ENCODE data around the gene ALAD. TPM values are rescaled to one million over a fixed set of nuclear protein-coding genes. Genes with fewer than 3 reads are reported as not detected.
"Not testable (repeated sequence)": the region's sequence is repeated elsewhere in the genome, so short reads cannot be mapped to it uniquely, and the experiment has no call there.

Gene ALAD
- total and polyA plus RNA-seq, 5 donors: 29.9 to 43.6 (median 41.3) TPM

- intact Hi-C loops (cut with DNase I): no loop called here
- WGBS: 92% methylated on average over 4 of the region's 4 CpGs
- ATAC-seq: no peak
These were observed 14.3 kb downstream of the ALAD start for GRCh38 chr9:113386571-113387393.

GRCh38 chr9:113381909-113382411 lies 19.1 kb downstream of the ALAD start:
- DNase-seq (no peak), ATAC-seq (no peak)
- intact Hi-C loops (cut with DNase I): no loop called here
- Histone ChIP-seq H3K9me3 (ENCODE audit: control insufficient read depth, low read length) (no peaks in the 10 kb centered on the region), H3K27me3 (ENCODE audit: control insufficient read depth, insufficient read depth) (no peaks in the 10 kb centered on the region), H3K27ac (ENCODE audit: low read length) (no peak overlapping the region), H3K4me3 (ENCODE audit: low read length) (no peak overlapping the region), H3K4me1 (ENCODE audit: control insufficient read depth, insufficient read depth, low read length) (no peaks in the 10 kb centered on the region)
- WGBS: 88% methylated on average over 8 of the region's 8 CpGs

More at GRCh38 chr9:113386571-113387393, 14.3 kb downstream of the ALAD start:
- Histone ChIP-seq H3K4me1 (ENCODE audit: control insufficient read depth, insufficient read depth, low read length) (no peaks in the 10 kb centered on the region), H3K27ac (ENCODE audit: low read length) (no peak overlapping the region), H3K4me3 (ENCODE audit: low read length) (no peak overlapping the region), H3K9me3 (ENCODE audit: control insufficient read depth, low read length) (no peaks in the 10 kb centered on the region), H3K27me3 (ENCODE audit: control insufficient read depth, insufficient read depth) (no peaks in the 10 kb centered on the region)
- no peak for DNase-seq

- ATAC-seq; H3K27me3 ChIP-seq (ENCODE audit: control insufficient read depth, insufficient read depth); H3K9me3 ChIP-seq (ENCODE audit: control insufficient read depth, low read length); intact Hi-C loops (cut with DNase I); H3K4me3 ChIP-seq (ENCODE audit: low read length); H3K4me1 ChIP-seq (ENCODE audit: control insufficient read depth, insufficient read depth, low read length); DNase-seq; H3K27ac ChIP-seq (ENCODE audit: low read length): not testable (repeated sequence)
- WGBS: 88% methylated on average over 7 of the region's 7 CpGs
These were observed 19.6 kb downstream of the ALAD start for GRCh38 chr9:113381441-113381840.

GRCh38 chr9:113380869-113381378 lies 20.2 kb downstream of the ALAD start:
- intact Hi-C loops (cut with DNase I): no loop called here
- ATAC-seq (no peak), DNase-seq (no peak)
- 61% methylated on average over 1 of the region's 1 CpG for WGBS
- H3K4me3 ChIP-seq (ENCODE audit: low read length): no peak overlapping the region
- no peak overlapping the region for H3K27ac ChIP-seq (ENCODE audit: low read length)
- H3K4me1 ChIP-seq (ENCODE audit: control insufficient read depth, insufficient read depth, low read length): no peaks in the 10 kb centered on the region
- no peaks in the 10 kb centered on the region for H3K9me3 ChIP-seq (ENCODE audit: control insufficient read depth, low read length)
- no peaks in the 10 kb centered on the region for H3K27me3 ChIP-seq (ENCODE audit: control insufficient read depth, insufficient read depth)

- H3K27ac ChIP-seq (ENCODE audit: low read length); H3K9me3 ChIP-seq (ENCODE audit: control insufficient read depth, low read length); H3K27me3 ChIP-seq (ENCODE audit: control insufficient read depth, insufficient read depth); DNase-seq; ATAC-seq; H3K4me3 ChIP-seq (ENCODE audit: low read length); intact Hi-C loops (cut with DNase I); H3K4me1 ChIP-seq (ENCODE audit: control insufficient read depth, insufficient read depth, low read length): not testable (repeated sequence)
- WGBS: 88% methylated on average over 2 of the region's 2 CpGs
These were observed 21.3 kb downstream of the ALAD start for GRCh38 chr9:113379829-113380210.

DNA sequence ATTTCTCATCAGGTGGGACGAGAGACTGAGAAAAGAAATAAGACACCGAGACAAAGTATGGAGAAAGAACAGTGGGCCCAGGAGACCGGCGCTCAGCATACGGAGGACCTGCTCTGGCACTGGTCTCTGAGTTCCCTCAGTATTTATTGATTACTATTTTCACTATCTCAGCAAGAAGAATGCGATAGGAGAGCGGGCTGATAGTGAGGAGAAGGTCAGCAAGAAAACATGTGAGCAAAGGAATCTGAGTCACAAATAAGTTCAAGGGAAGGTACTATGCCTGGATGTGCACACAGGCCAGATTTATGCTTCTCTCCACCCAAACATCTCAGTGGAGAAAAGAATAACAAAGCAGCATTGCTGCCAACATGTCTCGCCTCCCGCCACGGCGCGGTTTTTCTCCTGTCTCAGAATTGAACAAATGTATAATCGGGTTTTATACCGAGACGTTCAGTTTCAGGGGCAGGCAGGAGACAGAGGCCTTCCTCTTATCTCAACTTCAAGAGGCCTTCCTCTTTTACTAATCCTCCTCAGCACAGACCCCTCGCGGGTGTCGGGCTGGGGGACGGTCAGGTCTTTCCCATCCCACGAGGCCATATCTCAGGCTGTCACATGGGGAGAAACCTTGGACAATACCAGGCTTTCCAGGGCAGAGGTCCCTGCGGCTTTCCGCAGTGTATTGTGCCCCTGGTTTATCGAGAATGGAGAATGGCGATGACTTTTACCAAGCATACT lies 21.8 kb downstream of the ALAD start:
- H3K27ac ChIP-seq (ENCODE audit: low read length); DNase-seq; H3K4me1 ChIP-seq (ENCODE audit: control insufficient read depth, insufficient read depth, low read length); H3K27me3 ChIP-seq (ENCODE audit: control insufficient read depth, insufficient read depth); H3K4me3 ChIP-seq (ENCODE audit: low read length); ATAC-seq; intact Hi-C loops (cut with DNase I); H3K9me3 ChIP-seq (ENCODE audit: control insufficient read depth, low read length): not testable (repeated sequence)
- 55% methylated on average over 24 of the region's 24 CpGs for WGBS

DNA sequence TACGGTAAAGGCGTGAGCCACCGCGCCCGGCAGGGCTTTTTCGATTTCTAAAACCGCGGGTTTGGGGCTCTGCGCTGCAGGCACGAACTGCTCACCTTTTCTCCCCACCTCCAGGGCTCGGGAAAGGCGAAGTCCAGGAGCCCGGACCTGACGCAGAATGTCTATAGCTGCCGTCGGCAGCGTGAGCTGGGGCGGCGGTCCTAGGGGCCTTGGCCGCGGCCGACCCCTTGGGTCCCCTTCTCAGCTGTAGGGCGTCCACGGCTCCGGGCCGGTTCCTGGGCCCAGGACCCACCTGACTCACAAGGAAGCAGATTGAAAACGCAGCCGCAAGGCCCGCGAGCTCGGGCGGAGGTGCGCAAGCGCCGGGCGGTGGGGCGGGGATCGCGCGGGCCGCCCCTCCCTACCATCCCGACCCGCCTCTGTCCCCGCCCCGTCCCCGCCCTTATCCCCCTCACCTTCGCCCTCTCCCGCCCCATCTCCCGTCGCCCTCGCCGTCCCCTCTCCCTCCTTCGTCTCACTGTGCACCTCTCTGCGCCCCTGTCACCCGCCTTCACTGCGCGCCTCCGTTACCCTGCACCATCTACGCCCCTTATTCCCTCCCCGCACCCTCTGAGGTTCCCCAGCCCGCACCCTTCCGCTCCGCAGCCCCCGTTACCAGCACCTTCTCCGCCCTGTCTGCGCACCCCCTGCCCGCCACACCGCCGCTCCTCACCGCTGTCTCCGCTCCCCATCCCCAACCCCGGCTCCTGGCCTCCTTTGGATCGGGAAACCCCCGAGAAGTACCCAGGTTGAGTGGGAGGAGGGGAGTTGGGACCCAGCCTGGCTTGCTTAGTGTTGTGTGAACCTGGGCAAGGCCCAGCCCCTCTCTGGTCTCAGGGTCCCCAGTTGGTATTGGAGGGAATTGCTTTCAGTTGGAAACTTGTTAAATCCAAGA lies 24.2 kb downstream of the ALAD start, which contains the start of gene HDHD3:
Gene HDHD3 (minus strand): TSS at position 353 of the 934 bp plus-strand sequence. CDS start 2,632 bp downstream, outside the sequence.
- ATAC-seq (peak; percentile 91 to 96), DNase-seq (peak; percentile 80 to 89 (median 82))
- peak within 1 kb of the TSS; percentile 10 for H3K27ac ChIP-seq (ENCODE audit: low read length)
- WGBS: 2% methylated on average over 74 of the region's 74 CpGs
- no peaks in the 10 kb centered on the region for H3K27me3 ChIP-seq (ENCODE audit: control insufficient read depth, insufficient read depth)
- intact Hi-C loops (cut with DNase I): no loop called here
- peaks cover 2% of the 10 kb centered on the region for H3K4me1 ChIP-seq (ENCODE audit: control insufficient read depth, insufficient read depth, low read length)
- peak within 1 kb of the TSS; percentile 58 for H3K4me3 ChIP-seq (ENCODE audit: low read length)
- H3K9me3 ChIP-seq (ENCODE audit: control insufficient read depth, low read length): no peaks in the 10 kb centered on the region

DNA sequence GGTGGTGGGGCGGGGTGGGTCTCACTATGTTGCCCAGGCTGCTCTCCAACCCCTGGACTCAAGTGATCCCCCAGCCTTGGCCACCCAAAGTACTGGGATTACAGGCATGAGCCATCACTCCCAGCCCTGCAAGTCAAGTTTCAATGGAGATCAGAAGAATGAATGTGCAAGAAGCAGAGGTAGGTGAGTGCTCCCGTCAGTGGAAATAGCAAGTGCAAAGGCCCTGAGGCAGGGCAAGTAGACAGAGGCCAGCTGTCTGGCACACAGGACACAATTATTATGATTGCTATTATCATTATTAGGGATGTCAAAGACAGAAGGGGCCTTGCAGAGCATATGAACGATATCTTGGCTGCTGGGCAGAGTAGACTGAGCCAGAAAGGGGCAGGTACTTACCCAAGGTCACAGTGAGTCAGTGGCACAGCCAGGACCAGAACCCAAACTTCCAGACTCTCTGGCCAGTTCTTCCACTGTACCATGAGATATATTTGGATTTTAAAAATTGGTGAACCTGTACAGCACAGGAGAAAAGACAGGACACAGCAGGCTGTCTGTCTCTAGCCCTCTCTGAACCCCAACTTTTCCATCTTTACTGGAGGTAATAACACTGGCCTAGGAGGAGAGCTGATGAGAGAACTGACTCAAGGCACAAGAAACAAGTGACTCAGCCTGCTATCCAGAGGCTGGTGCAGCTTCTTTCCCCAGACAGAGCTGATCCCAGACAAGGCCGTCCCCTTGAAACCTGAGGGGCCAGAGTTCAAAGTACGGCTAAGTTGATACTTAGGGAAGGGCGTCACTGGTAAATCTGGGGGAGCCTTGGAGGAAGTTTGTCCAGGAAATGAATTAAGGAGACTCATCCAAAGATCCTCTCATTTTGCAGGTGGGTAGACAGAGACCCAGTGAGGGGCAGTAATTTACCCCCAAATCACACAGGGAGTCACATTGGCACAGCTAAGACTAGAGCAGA lies 25.7 kb downstream of the ALAD start:
- no peak overlapping the region for H3K27ac ChIP-seq (ENCODE audit: low read length)
- ATAC-seq: no peak
- H3K4me1 ChIP-seq (ENCODE audit: control insufficient read depth, insufficient read depth, low read length): peaks cover 2% of the 10 kb centered on the region
- no peak for DNase-seq
- 90% methylated on average over 6 of the region's 6 CpGs for WGBS
- intact Hi-C loops (cut with DNase I): no loop called here
- H3K9me3 ChIP-seq (ENCODE audit: control insufficient read depth, low read length): no peaks in the 10 kb centered on the region
- no peaks in the 10 kb centered on the region for H3K27me3 ChIP-seq (ENCODE audit: control insufficient read depth, insufficient read depth)
- no peak overlapping the region for H3K4me3 ChIP-seq (ENCODE audit: low read length)

- intact Hi-C loops (cut with DNase I): no loop called here
- H3K27me3 ChIP-seq (ENCODE audit: control insufficient read depth, insufficient read depth): no peaks in the 10 kb centered on the region
- no peak overlapping the region for H3K4me3 ChIP-seq (ENCODE audit: low read length)
- ATAC-seq: peak in 1 of 2 donors; percentile 5
- H3K9me3 ChIP-seq (ENCODE audit: control insufficient read depth, low read length): no peaks in the 10 kb centered on the region
- no peak for DNase-seq
- H3K4me1 ChIP-seq (ENCODE audit: control insufficient read depth, insufficient read depth, low read length): peaks cover 2% of the 10 kb centered on the region
- no peak overlapping the region for H3K27ac ChIP-seq (ENCODE audit: low read length)
- 90% methylated on average over 24 of the region's 24 CpGs for WGBS
These were observed 27.2 kb downstream of the ALAD start for GRCh38 chr9:113373676-113374392.

All from right cardiac atrium (tissue), 5 donors.